Osteocyte (in vitro differentiated cells): Measurements from ENCODE around the gene SOHLH2. TPM values are rescaled to one million over a fixed set of nuclear protein-coding genes. Genes with fewer than 3 reads are reported as not detected.
A peak's percentile ranks its signal among the peaks of the same experiment; 100 is the strongest.

Source experiments
- DNase-seq: peaks from one replicate; pipeline ENCODE4 v3.0.0; 2021; ENCODE audit warnings: mixed read lengths; ENCODE audit not compliant: unreplicated experiment; ENCODE audit errors: extremely low spot score
- H3K27ac Mint-ChIP-seq: one replicate; pipeline ENCODE4 v1.8.0; 2021; ENCODE audit warnings: mild to moderate bottlenecking, mixed read lengths; ENCODE audit not compliant: unreplicated experiment
- H3K27me3 Mint-ChIP-seq: one replicate; pipeline ENCODE4 v1.8.0; 2021; ENCODE audit warnings: mixed read lengths; ENCODE audit not compliant: unreplicated experiment
- H3K36me3 Mint-ChIP-seq: one replicate; pipeline ENCODE4 v1.8.0; 2021; ENCODE audit warnings: mixed read lengths; ENCODE audit not compliant: unreplicated experiment
- H3K4me1 Mint-ChIP-seq: one replicate; pipeline ENCODE4 v1.8.0; 2021; ENCODE audit warnings: mixed read lengths; ENCODE audit not compliant: unreplicated experiment
- H3K4me3 Mint-ChIP-seq: one replicate; pipeline ENCODE4 v1.8.0; 2021; ENCODE audit warnings: mild to moderate bottlenecking, moderate library complexity, mixed read lengths; ENCODE audit not compliant: unreplicated experiment
- H3K9me3 Mint-ChIP-seq: one replicate; pipeline ENCODE4 v1.8.0; 2021; ENCODE audit warnings: mixed read lengths; ENCODE audit not compliant: unreplicated experiment
- total RNA-seq: library from RNA; stranded (reverse); gene quantifications from 2 replicates; pipeline ENCODE4 v1.2.1, GENCODE V29; 2021
- TF ChIP-seq, protein P1 (sequence below): fragments of 200-600 bp; sonication (generic); IDR thresholded peaks from 2 replicates; pipeline ENCODE4 v1.5.0; 2021; ENCODE audit warnings: antibody characterized with exemption, mild to moderate bottlenecking, moderate library complexity

SOHLH2 gene
- total RNA-seq, 1 donor from 2014 or later, result not detected

DNA sequence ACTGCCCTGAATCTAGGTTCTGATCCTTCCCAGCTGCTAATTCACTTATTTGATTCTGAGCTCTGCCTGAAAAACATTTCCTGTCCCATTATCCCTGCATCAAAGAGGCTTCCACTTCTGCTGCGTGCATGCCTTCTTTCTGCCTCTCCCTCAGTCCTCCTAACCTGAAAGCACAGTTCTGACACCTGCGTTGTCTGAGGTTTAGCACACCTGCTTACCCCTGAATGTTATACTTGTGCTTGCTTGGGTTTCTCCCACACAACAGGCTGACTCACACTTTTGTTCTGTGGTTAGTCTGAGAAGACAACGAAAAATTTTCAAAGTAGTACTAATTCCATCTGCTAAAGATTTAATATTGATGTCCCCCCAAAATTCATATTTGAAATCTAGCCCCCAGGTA, 3.1 kb upstream of the SOHLH2 start:
- TF ChIP-seq, protein P1, sequence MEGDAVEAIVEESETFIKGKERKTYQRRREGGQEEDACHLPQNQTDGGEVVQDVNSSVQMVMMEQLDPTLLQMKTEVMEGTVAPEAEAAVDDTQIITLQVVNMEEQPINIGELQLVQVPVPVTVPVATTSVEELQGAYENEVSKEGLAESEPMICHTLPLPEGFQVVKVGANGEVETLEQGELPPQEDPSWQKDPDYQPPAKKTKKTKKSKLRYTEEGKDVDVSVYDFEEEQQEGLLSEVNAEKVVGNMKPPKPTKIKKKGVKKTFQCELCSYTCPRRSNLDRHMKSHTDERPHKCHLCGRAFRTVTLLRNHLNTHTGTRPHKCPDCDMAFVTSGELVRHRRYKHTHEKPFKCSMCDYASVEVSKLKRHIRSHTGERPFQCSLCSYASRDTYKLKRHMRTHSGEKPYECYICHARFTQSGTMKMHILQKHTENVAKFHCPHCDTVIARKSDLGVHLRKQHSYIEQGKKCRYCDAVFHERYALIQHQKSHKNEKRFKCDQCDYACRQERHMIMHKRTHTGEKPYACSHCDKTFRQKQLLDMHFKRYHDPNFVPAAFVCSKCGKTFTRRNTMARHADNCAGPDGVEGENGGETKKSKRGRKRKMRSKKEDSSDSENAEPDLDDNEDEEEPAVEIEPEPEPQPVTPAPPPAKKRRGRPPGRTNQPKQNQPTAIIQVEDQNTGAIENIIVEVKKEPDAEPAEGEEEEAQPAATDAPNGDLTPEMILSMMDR, result no peak
- Mint-ChIP-seq H3K9me3 (peaks cover 6% of the 10 kb centered on the region), H3K4me3 (no peak overlapping the region), H3K36me3 (no peaks in the 10 kb centered on the region), H3K27ac (no peak overlapping the region), H3K4me1 (peaks cover 3% of the 10 kb centered on the region), H3K27me3 (peaks cover 10% of the 10 kb centered on the region)
- DNase-seq, result no peak

DNA sequence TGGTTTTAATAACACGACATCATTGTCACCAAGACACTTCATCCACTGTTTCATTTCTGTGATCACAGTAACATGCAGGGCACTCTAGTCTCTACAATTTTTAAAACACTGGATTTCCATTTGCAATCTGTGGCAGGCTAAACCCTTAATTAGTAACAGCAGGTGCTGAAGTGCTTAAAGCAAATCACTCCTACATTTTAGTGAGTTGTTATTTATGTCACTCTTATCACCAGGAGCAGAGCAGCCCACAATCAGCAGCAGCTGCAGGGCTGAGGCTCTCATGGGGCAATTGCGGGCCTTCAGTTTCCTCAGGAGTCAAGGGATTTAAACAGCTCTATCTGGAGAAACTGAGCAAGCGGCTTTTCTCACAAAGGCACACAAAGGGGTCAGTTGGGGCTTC, 1.6 kb downstream of the SOHLH2 start:
- Mint-ChIP-seq H3K27me3 (peaks cover 20% of the 10 kb centered on the region), H3K9me3 (peaks cover 5% of the 10 kb centered on the region), H3K4me3 (no peak overlapping the region), H3K4me1 (peaks cover 16% of the 10 kb centered on the region), H3K27ac (no peak overlapping the region), H3K36me3 (no peaks in the 10 kb centered on the region)
- TF ChIP-seq, protein P1, result no peak
- DNase-seq, result no peak

DNA sequence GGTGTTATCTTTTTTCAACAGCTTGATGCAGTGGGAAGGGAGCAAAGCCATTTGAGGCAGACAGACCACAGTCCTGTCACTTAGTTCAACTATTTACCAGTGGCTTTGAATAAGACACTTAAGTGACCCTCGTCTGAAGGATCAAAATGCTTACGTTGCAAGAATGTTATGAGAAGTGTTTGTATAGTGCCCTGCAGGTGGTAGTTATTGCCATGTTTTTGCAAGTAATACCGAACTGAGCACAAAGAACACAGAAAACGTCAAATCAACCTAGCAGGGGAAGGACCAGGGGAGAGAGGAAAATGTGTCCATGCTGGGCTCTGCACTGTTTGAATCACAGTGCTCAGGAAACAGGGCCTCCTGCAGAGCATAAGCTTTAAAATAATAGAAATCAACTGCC, 2.8 kb downstream of the SOHLH2 start:
- TF ChIP-seq, protein P1, result no peak
- no peaks in the 10 kb centered on the region for H3K36me3 Mint-ChIP-seq
- H3K4me1 Mint-ChIP-seq, result peaks cover 16% of the 10 kb centered on the region
- DNase-seq, result no peak
- no peak overlapping the region for H3K4me3 Mint-ChIP-seq
- no peaks in the 10 kb centered on the region for H3K9me3 Mint-ChIP-seq
- peaks cover 28% of the 10 kb centered on the region for H3K27me3 Mint-ChIP-seq
- peak overlapping the region; percentile 9 for H3K27ac Mint-ChIP-seq

DNA sequence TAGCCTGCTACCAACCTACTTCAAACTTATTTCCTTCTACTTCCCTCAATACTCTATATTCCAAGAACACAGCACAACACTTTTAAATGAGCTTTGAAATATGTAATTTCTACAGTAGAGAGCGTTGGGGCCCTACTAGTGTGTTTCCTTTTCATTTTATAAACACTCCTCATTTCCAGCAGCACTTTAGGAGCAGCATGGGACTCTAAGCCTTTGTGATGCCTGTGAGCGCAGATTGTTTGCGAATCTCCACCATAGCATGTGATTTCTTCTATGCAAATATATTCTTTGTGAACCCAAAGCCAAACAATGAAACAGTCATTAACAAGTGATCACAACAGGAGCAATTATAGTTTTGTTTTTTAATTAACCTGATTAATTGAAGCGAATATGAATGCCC, 3.6 kb downstream of the SOHLH2 start:
- Mint-ChIP-seq H3K27me3 (peaks cover 28% of the 10 kb centered on the region), H3K4me3 (no peak overlapping the region), H3K27ac (no peak overlapping the region), H3K36me3 (no peaks in the 10 kb centered on the region), H3K4me1 (peaks cover 16% of the 10 kb centered on the region), H3K9me3 (no peaks in the 10 kb centered on the region)
- DNase-seq, result no peak
- TF ChIP-seq, protein P1, result no peak

DNA sequence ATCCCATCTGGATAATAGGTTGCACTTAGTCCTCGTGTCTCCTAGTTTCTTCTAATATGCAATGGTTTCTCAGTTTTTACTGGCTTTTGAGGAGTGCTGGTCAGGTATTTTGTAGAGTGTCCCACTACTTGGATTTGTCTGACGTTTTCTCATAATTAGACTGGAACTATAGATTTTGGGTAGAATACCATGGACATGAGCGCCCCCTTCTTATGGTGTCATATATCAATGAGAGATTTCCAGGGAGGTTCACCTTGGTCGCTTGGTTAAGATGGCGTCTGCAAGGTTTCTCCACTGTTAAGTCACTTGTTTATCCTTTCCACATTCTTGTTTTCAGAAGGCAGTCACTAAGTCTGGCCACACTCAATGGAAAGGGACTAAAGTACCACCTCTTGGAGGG, 6.7 kb downstream of the SOHLH2 start:
- DNase-seq, result no peak
- H3K36me3 Mint-ChIP-seq, result no peaks in the 10 kb centered on the region
- peaks cover 47% of the 10 kb centered on the region for H3K27me3 Mint-ChIP-seq
- no peaks in the 10 kb centered on the region for H3K9me3 Mint-ChIP-seq
- TF ChIP-seq, protein P1, result no peak
- H3K27ac Mint-ChIP-seq, result no peak overlapping the region
- no peak overlapping the region for H3K4me3 Mint-ChIP-seq
- H3K4me1 Mint-ChIP-seq, result peaks cover 15% of the 10 kb centered on the region
